ENCODE results near the gene NRG2.

The NRG2 gene

GRCh38 chr5:139812836-139813805 lies 230.0 kb downstream of the NRG2 start:
- H3K27me3 ChIP-seq (ENCODE audit: control insufficient read depth, insufficient read depth, low read length, poor library complexity, severe bottlenecking): no peaks in the 10 kb centered on the region
- 94 to 95% methylated on average over 24 to 25 of the region's 25 CpGs for WGBS, 2 experiments

GRCh38 chr5:139812323-139812722 lies 230.8 kb downstream of the NRG2 start:
- H3K4me1 ChIP-seq (ENCODE audit: control insufficient read depth, insufficient read depth, low read length): no peaks in the 10 kb centered on the region
- H3K9me3 ChIP-seq (ENCODE audit: control insufficient read depth, low read length): no peaks in the 10 kb centered on the region
- no peak overlapping the region for H3K4me3 ChIP-seq (ENCODE audit: insufficient read depth, low read depth, low read length)
- H3K36me3 ChIP-seq (ENCODE audit: control insufficient read depth, insufficient read depth, low read length): no peaks in the 10 kb centered on the region
- 88 to 94% methylated on average over 5 of the region's 5 CpGs for WGBS, 2 experiments
- H3K27ac ChIP-seq (ENCODE audit: insufficient read depth, low read depth, low read length, poor library complexity, severe bottlenecking): no peak overlapping the region
- no peaks in the 10 kb centered on the region for H3K27me3 ChIP-seq (ENCODE audit: control insufficient read depth, insufficient read depth, low read length, poor library complexity, severe bottlenecking)

More at GRCh38 chr5:139812836-139813805, 230.0 kb downstream of the NRG2 start:
- no peak overlapping the region for H3K4me3 ChIP-seq (ENCODE audit: insufficient read depth, low read depth, low read length)
- H3K4me1 ChIP-seq (ENCODE audit: control insufficient read depth, insufficient read depth, low read length): no peaks in the 10 kb centered on the region
- H3K36me3 ChIP-seq (ENCODE audit: control insufficient read depth, insufficient read depth, low read length): no peaks in the 10 kb centered on the region
- H3K27ac ChIP-seq (ENCODE audit: insufficient read depth, low read depth, low read length, poor library complexity, severe bottlenecking): no peak overlapping the region
- H3K9me3 ChIP-seq (ENCODE audit: control insufficient read depth, low read length): no peaks in the 10 kb centered on the region

- WGBS, 2 experiments: 37 to 49% methylated on average over 2 of the region's 2 CpGs
- H3K4me1 ChIP-seq (ENCODE audit: control insufficient read depth, insufficient read depth, low read length): no peaks in the 10 kb centered on the region
- H3K36me3 ChIP-seq (ENCODE audit: control insufficient read depth, insufficient read depth, low read length): no peaks in the 10 kb centered on the region
- H3K9me3 ChIP-seq (ENCODE audit: control insufficient read depth, low read length): no peaks in the 10 kb centered on the region
- H3K27me3 ChIP-seq (ENCODE audit: control insufficient read depth, insufficient read depth, low read length, poor library complexity, severe bottlenecking): no peaks in the 10 kb centered on the region
- H3K27ac ChIP-seq (ENCODE audit: insufficient read depth, low read depth, low read length, poor library complexity, severe bottlenecking): no peak overlapping the region
- H3K4me3 ChIP-seq (ENCODE audit: insufficient read depth, low read depth, low read length): no peak overlapping the region
Observed at GRCh38 chr5:139811274-139811607, 231.9 kb downstream of the NRG2 start.

GRCh38 chr5:139810341-139811273 lies 232.5 kb downstream of the NRG2 start:
- no peak overlapping the region for H3K4me3 ChIP-seq (ENCODE audit: insufficient read depth, low read depth, low read length)
- H3K36me3 ChIP-seq (ENCODE audit: control insufficient read depth, insufficient read depth, low read length): no peaks in the 10 kb centered on the region
- WGBS, 2 experiments: 88 to 91% methylated on average over 8 of the region's 8 CpGs
- no peaks in the 10 kb centered on the region for H3K4me1 ChIP-seq (ENCODE audit: control insufficient read depth, insufficient read depth, low read length)
- no peak overlapping the region for H3K27ac ChIP-seq (ENCODE audit: insufficient read depth, low read depth, low read length, poor library complexity, severe bottlenecking)
- H3K9me3 ChIP-seq (ENCODE audit: control insufficient read depth, low read length): no peaks in the 10 kb centered on the region
- H3K27me3 ChIP-seq (ENCODE audit: control insufficient read depth, insufficient read depth, low read length, poor library complexity, severe bottlenecking): no peaks in the 10 kb centered on the region

GRCh38 chr5:139809331-139809810 lies 233.7 kb downstream of the NRG2 start:
- 93 to 94% methylated on average over 11 of the region's 11 CpGs for WGBS, 2 experiments
- Histone ChIP-seq H3K27ac (ENCODE audit: insufficient read depth, low read depth, low read length, poor library complexity, severe bottlenecking) (no peak overlapping the region), H3K27me3 (ENCODE audit: control insufficient read depth, insufficient read depth, low read length, poor library complexity, severe bottlenecking) (no peaks in the 10 kb centered on the region), H3K4me1 (ENCODE audit: control insufficient read depth, insufficient read depth, low read length) (no peaks in the 10 kb centered on the region), H3K36me3 (ENCODE audit: control insufficient read depth, insufficient read depth, low read length) (no peaks in the 10 kb centered on the region), H3K4me3 (ENCODE audit: insufficient read depth, low read depth, low read length) (no peak overlapping the region), H3K9me3 (ENCODE audit: control insufficient read depth, low read length) (no peaks in the 10 kb centered on the region)

GRCh38 chr5:139808481-139809330 lies 234.4 kb downstream of the NRG2 start:
- no peaks in the 10 kb centered on the region for H3K4me1 ChIP-seq (ENCODE audit: control insufficient read depth, insufficient read depth, low read length)
- H3K27me3 ChIP-seq (ENCODE audit: control insufficient read depth, insufficient read depth, low read length, poor library complexity, severe bottlenecking): no peaks in the 10 kb centered on the region
- no peaks in the 10 kb centered on the region for H3K9me3 ChIP-seq (ENCODE audit: control insufficient read depth, low read length)
- no peak overlapping the region for H3K27ac ChIP-seq (ENCODE audit: insufficient read depth, low read depth, low read length, poor library complexity, severe bottlenecking)
- H3K36me3 ChIP-seq (ENCODE audit: control insufficient read depth, insufficient read depth, low read length): no peaks in the 10 kb centered on the region
- WGBS, 2 experiments: 55 to 56% methylated on average over 19 of the region's 19 CpGs
- no peak overlapping the region for H3K4me3 ChIP-seq (ENCODE audit: insufficient read depth, low read depth, low read length)

GRCh38 chr5:139807647-139808030 lies 235.5 kb downstream of the NRG2 start:
- Histone ChIP-seq H3K27me3 (ENCODE audit: control insufficient read depth, insufficient read depth, low read length, poor library complexity, severe bottlenecking) (peaks cover 1% of the 10 kb centered on the region), H3K4me3 (ENCODE audit: insufficient read depth, low read depth, low read length) (no peak overlapping the region), H3K4me1 (ENCODE audit: control insufficient read depth, insufficient read depth, low read length) (no peaks in the 10 kb centered on the region), H3K36me3 (ENCODE audit: control insufficient read depth, insufficient read depth, low read length) (no peaks in the 10 kb centered on the region), H3K9me3 (ENCODE audit: control insufficient read depth, low read length) (no peaks in the 10 kb centered on the region), H3K27ac (ENCODE audit: insufficient read depth, low read depth, low read length, poor library complexity, severe bottlenecking) (no peak overlapping the region)
- WGBS, 2 experiments: 81 to 82% methylated on average over 6 of the region's 6 CpGs

GRCh38 chr5:139806726-139807646 lies 236.1 kb downstream of the NRG2 start:
- WGBS, 2 experiments: 68 to 78% methylated on average over 8 of the region's 8 CpGs
- H3K27ac ChIP-seq (ENCODE audit: insufficient read depth, low read depth, low read length, poor library complexity, severe bottlenecking): no peak overlapping the region
- H3K36me3 ChIP-seq (ENCODE audit: control insufficient read depth, insufficient read depth, low read length): no peaks in the 10 kb centered on the region
- H3K27me3 ChIP-seq (ENCODE audit: control insufficient read depth, insufficient read depth, low read length, poor library complexity, severe bottlenecking): peaks cover 8% of the 10 kb centered on the region
- no peaks in the 10 kb centered on the region for H3K4me1 ChIP-seq (ENCODE audit: control insufficient read depth, insufficient read depth, low read length)
- H3K4me3 ChIP-seq (ENCODE audit: insufficient read depth, low read depth, low read length): no peak overlapping the region
- no peaks in the 10 kb centered on the region for H3K9me3 ChIP-seq (ENCODE audit: control insufficient read depth, low read length)

GRCh38 chr5:139806111-139806510 lies 237.0 kb downstream of the NRG2 start:
- Histone ChIP-seq H3K4me1 (ENCODE audit: control insufficient read depth, insufficient read depth, low read length) (no peaks in the 10 kb centered on the region), H3K9me3 (ENCODE audit: control insufficient read depth, low read length) (no peaks in the 10 kb centered on the region), H3K4me3 (ENCODE audit: insufficient read depth, low read depth, low read length) (no peak overlapping the region), H3K36me3 (ENCODE audit: control insufficient read depth, insufficient read depth, low read length) (no peaks in the 10 kb centered on the region), H3K27ac (ENCODE audit: insufficient read depth, low read depth, low read length, poor library complexity, severe bottlenecking) (no peak overlapping the region), H3K27me3 (ENCODE audit: control insufficient read depth, insufficient read depth, low read length, poor library complexity, severe bottlenecking) (peaks cover 17% of the 10 kb centered on the region)
- 91 to 92% methylated on average over 4 of the region's 4 CpGs for WGBS, 2 experiments
